G401.6 (cell line): ENCODE data around the gene PARD3.

Source experiments
- FAIRE-seq: peaks from 2 replicates; lab custom pipeline; 2012; peaks lifted over from hg19 to GRCh38; lab: Jason Lieb, UNC

PARD3 gene

DNA sequence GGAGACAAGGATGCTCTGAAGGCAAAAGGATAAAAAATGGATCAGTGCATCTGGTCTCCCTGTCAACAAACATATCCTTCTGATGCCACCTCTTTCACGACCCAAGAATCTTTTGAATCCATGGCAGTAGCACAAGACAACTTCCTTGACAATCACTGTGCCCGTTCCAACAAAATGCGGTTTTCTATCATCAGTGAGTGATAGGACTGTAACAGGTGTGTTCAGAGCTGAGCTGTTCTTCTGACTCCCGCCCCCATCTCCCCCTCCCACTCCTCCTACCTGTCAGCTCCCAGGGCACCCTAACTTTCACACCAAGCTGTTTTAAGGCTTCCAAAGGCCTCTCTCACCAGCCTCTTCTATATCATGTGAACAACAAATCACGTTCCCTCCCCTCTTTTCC, 74.8 kb downstream of the PARD3 start:
- FAIRE-seq = no peak

DNA sequence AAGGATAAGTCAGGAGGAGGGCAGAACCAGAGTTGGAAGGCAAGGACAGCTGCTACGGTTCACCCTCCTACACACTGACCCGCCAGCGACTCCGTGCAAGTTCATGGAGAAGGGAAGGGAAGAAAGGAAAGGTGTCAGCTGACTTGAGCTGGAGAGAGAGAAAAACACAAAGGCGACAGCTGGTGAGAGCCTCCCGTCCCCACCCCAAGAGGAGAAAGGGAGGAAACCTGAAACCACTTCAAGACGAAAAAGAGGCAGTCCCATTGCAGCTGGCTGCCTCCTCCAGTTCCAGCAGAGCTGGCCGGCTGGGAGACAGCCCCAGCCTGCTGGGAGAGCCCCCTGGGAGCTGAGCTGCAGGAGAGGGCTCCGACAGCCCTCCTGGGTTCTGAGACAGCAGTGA, 75.2 kb downstream of the PARD3 start:
- no peak for FAIRE-seq

DNA sequence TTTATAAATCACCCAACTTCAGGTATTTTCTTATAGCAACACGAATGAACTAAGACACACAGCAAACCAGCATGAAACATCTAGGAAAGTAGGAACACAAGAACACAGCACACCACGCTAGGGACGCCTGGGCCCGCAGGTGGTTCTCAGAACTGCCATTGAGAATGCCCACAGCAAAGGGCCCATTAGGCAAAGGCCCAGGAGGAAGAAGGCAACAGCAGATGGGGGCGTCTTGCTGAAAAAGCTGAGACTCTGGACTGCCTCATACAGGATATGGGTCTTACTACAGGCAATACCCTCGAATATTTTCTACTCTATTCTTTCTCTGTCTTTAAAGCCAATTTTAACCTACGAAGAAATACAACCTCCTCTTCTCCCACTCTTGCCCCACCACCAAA, 77.3 kb downstream of the PARD3 start:
- FAIRE-seq = no peak

DNA sequence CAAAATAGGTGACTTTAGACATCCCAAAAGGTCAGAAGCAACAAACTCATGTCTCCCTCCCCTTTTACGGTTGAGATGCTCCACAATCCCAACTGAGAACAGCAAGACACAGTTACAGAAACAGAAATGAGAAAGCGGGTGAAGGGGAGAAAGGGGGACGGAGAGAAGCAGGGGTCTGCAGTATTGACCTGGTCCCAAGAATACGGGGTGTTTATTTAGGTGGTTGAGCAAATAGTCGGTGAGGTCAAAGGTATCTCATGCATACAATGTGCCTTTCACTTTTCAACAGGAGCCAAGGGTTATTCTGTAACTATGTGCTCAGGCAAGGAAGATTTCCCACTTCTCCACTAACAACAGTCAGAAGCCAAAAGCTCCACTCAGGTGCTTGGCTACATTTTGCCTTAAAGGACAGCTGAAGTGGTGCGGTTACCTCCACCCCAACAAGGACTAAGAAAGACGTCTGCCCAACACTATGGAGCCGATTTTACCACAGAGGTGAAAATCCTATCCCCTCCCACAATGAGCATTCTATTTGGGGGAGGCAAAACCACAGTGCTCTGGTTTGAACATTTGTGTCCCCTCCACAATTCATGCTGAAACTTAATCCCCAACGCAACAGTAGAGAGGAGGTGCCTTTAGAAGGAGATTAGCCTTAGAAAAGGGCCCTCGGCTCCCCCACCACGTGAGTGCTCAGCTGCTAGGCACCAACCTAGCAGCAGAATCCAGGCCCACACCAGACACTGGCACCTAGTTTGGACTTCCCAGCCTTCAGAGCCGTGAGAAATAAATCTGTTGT, 77.9 kb downstream of the PARD3 start:
- FAIRE-seq = no peak

DNA sequence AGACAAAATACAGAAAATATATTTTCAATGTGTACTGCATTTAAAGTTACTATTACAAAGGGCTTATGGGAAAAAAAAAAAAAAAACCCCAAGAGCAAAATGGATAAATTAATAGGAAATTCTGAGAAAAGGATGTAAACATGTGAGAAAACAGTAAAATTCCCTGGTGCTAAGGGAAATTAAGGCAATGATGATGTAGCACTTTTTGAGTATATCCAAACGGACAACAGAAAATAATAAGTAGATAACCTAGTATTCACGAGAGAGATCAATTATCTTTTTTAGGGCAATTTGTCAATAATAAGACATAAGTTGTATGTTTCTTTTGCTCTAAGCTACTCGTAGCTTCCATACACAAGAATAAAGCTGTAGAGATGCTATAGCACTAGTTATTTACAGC, 80.2 kb downstream of the PARD3 start:
- FAIRE-seq = no peak

DNA sequence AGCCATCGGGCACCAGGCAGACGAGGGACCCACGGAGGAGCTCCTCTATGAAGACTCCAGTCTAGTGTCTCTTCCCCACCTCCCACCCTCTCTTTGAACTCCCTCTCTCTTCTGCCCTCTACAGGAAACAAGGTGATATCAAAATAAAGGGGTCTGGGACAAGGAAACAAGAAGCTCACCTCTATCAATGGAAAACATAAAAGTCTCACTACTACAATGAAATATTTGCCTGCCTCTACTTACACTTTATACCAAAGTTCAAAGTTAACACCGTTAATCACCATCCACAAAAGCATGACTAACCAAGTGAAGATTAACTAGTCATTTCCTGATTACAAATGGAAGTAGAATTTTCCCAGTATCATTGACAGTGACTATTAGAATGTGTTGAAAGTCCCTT, 82.2 kb downstream of the PARD3 start:
- no peak for FAIRE-seq

DNA sequence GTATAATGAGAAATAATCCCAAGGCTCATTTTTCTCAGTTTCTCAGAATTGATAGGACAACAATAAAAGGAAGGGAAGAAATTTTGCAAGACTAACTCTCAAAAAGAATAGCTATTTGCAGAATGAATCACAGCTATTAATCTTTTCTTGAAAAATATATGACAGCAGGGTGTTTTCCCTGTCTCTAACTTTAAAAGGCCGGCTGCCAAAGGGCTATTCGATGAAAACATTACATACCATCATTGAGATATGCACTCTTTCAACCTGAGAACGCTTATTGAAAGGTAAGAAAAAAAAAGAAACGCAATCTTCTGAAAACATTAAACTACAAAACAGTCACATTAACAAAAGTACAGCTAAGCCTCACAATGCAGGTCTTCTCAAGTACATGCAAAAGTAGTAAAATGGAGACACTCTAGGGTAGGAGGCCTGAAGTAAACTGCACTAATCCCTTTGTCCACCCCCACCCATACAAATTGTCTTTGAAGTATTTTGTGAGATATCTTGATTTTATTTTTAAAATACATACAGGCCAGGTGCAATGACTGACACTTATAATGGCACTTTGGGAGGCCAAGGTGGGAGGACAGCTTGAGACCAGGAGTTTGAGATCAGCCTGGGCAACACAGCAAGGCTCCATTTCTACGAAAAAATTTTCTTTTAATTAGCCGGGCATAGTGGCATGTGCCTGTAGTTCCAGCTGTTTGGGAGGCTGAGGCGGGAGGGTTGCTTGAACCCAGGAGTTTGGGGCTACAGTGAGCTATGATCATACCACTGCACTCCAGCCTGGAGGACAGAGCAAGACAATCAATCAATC, 83.0 kb downstream of the PARD3 start:
- FAIRE-seq = no peak

DNA sequence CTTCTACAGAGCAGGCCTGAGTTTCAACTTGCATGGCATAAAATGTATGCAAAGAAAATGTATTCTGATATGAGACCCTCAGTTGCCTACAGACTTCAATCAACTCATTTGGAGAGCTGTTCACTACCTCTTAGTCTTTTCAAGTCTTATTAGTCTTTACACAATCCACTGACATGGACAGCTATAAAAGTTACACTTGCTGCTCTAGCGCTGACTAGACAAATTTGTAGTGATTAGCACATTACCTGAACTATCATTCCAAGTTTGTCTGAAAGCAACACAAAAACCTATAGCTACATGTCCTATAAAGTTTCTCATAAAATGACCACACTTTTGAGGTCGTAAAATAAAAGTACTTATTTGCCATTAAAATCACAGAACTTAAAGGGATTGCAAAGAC, 83.9 kb downstream of the PARD3 start:
- no peak for FAIRE-seq

DNA sequence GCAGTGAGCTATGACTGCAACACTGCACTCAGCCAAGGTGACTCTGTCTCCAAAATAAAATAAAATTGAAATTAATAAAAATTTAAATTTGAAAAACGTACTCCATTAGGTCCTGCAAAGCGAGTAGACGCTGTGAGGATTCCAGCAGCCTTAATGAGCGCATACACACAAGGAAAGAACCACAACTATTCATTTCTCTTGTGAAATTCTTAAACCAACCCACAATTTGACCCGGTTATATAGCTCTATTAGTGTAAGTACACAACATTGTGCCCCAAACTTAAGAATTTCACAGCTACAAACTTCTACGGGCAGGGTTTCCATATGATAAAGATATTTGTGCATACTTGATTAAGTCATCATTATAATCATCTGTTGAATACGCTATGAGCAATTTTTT, 84.4 kb downstream of the PARD3 start:
- FAIRE-seq = no peak

DNA sequence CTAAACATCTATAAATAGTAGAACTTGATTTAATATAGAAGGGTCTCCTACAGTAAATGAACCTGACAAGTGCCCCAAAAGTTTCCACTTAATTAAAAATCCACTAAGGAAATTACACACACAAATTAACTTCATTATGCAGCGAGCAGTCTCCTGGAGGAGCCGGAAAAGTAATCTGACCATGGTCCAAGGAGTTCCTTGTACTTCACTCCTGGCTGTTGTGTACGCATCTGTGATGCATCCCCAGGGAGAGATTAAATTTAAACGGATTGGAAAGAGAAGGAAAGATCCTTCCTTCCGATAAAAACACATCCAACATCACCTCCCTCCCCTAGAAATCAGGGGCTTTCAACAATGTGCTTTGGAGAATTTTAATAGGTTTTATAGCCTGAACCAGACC, 85.5 kb downstream of the PARD3 start:
- FAIRE-seq = no peak

DNA sequence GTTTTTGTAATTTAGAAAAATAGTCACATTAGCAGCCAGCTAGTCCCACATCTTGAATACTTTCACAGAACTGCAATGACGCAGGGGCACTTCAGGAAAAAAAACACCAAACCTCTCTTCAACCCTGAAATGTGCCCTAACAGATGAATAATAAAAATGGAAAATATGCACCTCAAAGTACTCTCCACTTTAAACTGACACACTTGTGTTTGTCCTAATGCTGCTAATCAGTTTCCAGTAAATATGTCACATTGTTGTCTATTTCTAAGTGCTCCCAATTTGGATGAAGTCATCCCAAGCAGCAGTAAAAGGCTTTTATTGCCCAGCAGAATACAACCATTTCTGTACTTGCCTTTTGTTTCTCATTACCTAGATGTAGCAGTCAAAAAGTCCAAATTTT, 86.7 kb downstream of the PARD3 start:
- FAIRE-seq = no peak

DNA sequence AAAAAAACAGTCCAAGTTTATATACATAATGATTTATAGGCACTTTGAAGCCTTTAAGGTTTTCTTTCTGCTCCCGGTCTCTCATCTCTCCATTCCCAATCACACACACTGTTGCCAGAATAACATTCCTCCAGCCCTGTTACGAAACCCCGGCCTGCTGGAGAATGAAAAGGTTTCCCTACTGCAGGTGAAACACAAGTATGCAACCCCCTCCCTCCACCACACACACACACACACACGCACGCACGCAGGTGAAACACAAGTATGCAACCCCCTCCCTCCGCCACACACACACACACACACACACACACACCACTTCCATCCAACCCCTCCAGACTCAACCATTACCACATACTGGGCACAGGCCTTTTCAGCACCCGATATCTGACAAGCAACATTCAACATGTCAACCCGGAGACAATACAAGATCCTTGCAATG, 87.5 kb downstream of the PARD3 start:
- FAIRE-seq = no peak

DNA sequence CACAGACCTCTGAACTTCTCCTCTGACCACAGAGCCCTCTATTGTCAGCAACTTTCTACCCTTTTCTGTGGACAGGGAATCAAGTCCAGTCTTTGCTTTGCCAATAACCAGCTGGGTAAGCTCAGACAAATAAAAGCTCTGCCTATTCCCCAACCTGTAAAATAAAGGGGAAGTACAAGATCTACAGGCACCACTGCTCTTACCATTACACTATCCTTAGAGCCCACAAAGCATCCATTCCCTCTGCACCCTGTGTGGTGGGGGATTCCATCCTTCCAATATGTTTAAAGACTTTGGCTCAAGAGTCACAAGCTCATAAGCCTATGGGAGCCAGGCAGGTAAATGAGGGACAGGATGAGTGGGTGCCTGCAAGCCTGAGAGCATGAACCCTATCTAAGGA, 88.2 kb downstream of the PARD3 start:
- no peak for FAIRE-seq

DNA sequence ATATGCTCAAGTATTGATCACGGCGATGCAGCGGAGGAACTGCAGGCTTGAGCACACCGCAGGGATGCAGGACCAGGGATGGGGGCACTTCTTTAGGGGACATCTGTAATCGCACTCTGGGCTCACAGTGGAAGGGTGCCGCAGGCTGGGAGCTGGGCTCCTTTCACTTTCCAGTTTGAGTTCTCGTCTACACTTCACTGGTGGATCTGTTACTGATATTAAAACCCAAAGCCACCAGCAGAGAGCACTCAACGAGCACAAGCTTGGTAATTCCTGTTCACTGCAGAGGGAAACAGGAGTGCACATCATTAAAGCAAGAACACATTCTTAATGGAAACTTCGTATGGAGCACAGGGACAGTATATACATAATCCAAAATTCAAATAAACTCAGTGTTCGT, 91.3 kb downstream of the PARD3 start:
- FAIRE-seq = peak; percentile 74

DNA sequence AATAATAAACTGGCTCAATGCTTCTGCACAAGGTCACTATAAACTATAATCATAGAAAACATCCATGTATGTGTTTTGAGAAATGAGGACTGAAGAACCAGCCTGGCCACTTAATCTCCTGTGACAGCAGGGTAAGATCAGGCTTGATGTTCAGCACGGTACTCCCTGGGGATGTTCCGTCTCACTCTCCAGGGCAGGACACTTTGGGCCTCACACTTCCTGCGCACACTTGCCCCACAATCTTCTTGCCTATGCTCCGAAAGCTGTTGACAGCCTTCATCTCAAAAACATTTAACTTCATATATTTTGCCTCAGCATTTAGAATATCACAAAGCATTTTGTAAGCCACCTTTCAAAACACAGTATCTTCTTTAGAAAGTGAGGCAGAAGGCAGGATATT, 92.7 kb downstream of the PARD3 start:
- no peak for FAIRE-seq

DNA sequence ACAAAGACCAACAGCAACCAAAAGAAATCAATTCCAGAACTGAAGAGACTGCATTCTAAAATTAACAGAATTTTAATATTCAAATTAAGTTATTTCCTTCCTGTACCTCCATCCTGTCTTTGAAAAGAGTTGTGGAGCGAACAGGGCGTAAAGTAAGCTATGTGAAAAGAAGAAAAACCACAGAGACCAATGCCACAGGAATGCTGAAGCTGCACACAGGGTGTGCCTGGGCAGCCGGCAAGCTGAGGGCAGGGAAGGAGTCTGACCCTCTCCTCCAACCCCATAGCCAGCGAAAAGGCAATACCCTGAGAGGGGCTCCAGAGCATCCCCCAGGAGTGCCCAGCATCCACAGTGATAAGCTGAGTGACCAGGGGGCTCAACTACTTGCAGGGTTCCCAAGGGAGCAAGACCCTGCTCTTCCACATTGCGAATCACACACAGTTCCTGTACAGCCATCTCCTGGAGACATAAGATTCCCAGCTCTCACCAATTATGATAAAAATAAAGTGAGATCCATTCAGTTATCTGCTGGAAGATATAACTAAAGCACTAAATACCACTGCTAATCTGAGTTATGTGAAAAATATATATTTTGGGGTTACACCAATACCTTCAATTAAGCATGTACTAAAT, 93.8 kb downstream of the PARD3 start:
- no peak for FAIRE-seq

DNA sequence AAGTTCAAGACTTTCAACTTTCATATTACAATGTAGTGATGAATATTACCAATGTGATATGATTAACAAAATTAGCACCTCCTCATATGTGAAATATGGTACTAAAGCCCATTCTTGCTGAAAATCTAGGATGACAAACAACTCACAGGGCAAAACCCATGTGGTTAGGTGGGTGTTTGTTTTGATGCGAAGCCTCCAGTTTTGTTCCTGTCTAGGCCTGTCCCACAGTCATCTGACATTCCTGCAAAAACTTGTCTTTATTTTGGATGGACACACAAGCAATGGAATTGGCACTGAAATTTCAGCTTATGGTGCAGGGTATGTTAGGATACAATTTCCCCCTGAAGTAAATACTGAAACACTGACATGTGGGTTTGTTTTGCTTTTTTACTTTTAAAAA, 95.3 kb downstream of the PARD3 start:
- FAIRE-seq = no peak

DNA sequence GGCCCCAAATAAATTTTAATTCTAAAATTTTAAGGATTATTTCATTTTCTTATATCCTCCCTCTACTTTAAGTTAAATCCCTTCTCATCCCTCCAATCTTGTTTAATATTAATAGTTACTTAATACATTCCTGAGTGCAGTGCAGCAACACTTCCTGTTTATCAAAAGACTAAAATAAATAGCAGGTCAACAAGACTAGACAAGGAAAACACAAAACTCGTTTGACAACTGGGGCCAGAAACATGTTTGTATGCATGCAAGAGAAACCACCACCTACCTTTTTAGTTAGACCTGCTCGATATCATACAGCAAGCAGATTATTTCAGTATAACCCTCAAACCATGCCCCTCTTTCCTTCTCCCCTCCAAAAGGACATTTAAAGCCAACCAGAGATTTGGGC, 95.8 kb downstream of the PARD3 start:
- FAIRE-seq = no peak

DNA sequence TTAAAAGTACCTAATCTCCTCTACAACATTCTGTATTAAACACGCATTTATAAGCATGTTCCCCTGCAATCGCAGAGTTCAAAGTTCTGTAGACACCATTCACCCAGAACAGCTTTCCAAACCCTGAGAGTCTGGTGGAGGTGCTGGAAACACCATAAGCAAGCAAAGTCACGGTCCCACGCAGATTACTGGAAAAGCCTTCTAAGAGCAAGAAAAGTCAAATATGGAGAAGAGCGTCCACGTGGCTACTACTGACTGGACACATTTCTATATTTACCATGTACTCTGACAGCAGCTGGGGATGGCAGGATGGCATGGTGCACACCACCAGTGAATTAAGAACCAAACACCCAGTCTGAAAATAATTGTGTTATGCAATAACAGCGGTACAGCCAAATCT, 97.7 kb downstream of the PARD3 start:
- FAIRE-seq = no peak

DNA sequence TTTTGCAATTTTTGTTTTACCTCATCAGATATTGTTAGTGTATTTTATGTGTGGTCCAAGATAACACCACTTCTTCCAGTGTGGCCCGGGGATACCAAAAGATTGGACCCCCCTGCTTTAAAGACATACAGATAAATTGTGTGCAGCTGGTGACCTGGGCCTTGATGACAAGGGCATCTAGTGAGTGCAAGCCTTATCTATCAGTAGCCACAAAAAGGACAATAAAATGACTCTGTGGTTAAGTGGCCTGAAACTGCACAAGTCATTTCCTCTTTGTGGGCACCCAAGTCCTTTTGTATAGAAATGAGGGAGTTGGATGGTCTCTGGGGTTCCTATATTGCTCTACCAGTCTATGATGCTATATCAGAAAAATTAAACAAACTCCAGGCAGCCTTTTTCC, 98.1 kb downstream of the PARD3 start:
- no peak for FAIRE-seq

DNA sequence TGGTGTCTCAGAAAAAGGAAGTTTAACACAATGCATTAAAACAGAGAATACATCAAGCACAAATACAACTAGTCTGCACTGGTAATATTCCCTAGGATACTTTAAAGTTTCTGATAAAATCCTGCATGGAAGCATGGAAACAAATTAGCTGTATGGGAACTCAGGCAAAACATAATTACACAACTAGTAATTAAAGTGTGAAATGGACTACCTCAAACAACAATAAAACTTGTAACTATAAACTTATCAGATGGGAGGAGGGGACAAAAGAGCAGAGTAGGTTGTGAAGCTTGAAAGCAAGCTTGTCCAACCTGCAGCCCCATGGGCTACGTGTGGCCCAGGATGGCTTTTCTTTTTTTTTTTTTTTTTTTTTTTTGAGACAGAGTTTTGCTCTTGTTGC, 98.9 kb downstream of the PARD3 start:
- no peak for FAIRE-seq

DNA sequence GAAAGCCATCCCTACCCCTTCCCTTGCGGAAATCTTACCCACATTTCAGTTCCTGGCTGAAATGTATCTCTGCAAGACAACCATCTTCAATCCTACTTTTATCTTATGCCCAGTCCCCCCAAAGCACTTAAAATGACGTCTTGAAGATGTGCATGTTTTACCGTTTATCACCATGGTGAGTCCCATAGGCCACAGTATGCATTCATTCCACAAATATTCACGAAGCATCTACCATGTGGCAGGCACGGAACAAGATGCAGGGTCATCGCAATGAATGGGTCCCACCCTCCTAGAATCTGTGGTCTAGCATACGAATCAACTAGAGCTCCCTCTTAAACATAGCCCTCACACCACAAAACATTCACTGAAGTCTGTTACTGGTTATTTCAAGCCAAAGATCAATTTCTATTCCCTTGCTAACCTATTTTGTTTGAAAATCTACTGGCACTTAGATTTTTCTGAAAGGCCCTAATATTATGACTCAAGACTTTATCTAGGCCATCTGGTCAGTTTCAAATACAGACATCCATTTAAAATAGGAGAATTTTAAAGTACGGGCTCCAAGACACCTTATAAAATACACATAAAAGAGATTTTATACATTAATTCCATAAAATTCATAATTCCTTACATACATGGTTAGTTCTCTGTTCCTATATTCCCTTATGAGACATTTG, 99.4 kb downstream of the PARD3 start:
- FAIRE-seq = no peak

DNA sequence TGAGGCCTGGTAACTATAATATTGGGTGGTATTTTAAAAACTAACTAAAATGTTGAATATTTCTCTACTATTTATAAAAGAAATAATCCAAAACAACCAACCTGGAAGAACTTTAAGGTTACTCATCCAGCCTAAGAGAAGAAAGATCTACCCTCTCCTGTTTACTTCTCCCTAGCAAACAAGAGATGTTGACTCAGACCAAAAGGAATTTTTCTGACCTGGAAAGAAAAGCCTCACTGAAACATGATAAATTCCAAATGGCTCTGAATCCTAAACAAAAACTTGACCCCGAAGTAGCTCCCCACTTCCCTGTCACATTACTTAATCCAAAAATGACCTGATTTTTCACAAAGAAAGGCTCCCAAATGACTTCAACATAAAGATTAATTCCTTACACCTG, 101.2 kb downstream of the PARD3 start:
- no peak for FAIRE-seq
